HepG2 (cell line): ENCODE measurements around the gene PAN3. TPM values are rescaled to one million over a fixed set of nuclear protein-coding genes. Genes with fewer than 3 reads are reported as not detected.

Experiments
- ATAC-seq: fragments of 200-7000 bp; cut with Tn5 transposase; 3 replicates; pipeline ENCODE4 v1.9.1; 2020; ENCODE audit warnings: mild to moderate bottlenecking, moderate library complexity
- BruUV-seq: library from RNA; stranded (reverse); fragments of 400-500 nt; replicated peaks from 2 replicates; lab custom pipeline; 2021; lab: Mats Ljungman, UMichigan
- CTCF ChIA-PET: fragments of 300-600 bp; formaldehyde crosslinking; extraction: SDS; loops from one replicate; lab custom pipeline; 2021; ENCODE audit warnings: low total read pairs, inconsistent platforms, low intra/inter-chr PET ratio; lab: Yijun Ruan, JAX
- POLR2A ChIA-PET: fragments of 350-600 bp; sonication (Branson Sonifier 250); formaldehyde crosslinking; loops from one replicate; lab custom pipeline; 2020; ENCODE audit warnings: antibody characterized with exemption, inconsistent platforms; lab: Yijun Ruan, JAX
- DNase-seq: peaks from one replicate; pipeline ENCODE4 v3.0.0-alpha.2; 2015; ENCODE audit warnings: low spot score
- FAIRE-seq: peaks from 3 replicates; lab custom pipeline; 2011; peaks lifted over from hg19 to GRCh38; lab: Jason Lieb, UNC
- H2AFZ ChIP-seq: one replicate; pipeline ENCODE4 v1.6.1; 2011; ENCODE audit warnings: low read length, inconsistent platforms
- H3K27ac ChIP-seq: fragments of 300-600 bp; 3 replicates; pipeline ENCODE4 v1.8.0; 2011; ENCODE audit warnings: mixed run types, mild to moderate bottlenecking, mixed read lengths, low read length, inconsistent platforms; ENCODE audit not compliant: insufficient read depth; ENCODE audit errors: extremely low read length
- H3K27me3 ChIP-seq, 2 experiments: fragments of 200-600 bp in 1 of 2; 2 replicates in 1 of 2; 3 replicates in 1 of 2; pipeline versions ENCODE4 v1.6.0 to v1.8.0; 2011; ENCODE audit warnings: low read length in 2 of 2, mild to moderate bottlenecking in 2 of 2, moderate library complexity in 2 of 2, inconsistent platforms in 1 of 2; ENCODE audit not compliant: insufficient read depth in 2 of 2, control insufficient read depth in 1 of 2
- H3K36me3 ChIP-seq, 2 experiments: fragments of 200-600 bp in 1 of 2; replicated peaks in 1 of 2; 2 replicates in 1 of 2; 3 replicates in 1 of 2; pipeline versions ENCODE4 v1.5.1 to v1.8.0; 2011; ENCODE audit warnings: low read length in 2 of 2, inconsistent platforms in 1 of 2; ENCODE audit not compliant: insufficient read depth in 2 of 2, control insufficient read depth in 1 of 2
- H3K4me1 ChIP-seq: 2 replicates; pipeline ENCODE4 v1.5.1; 2012; ENCODE audit warnings: low read length, inconsistent platforms; ENCODE audit not compliant: insufficient read depth
- H3K4me2 ChIP-seq: 2 replicates; pipeline ENCODE4 v1.6.0; 2011; ENCODE audit warnings: low read depth, low read length, inconsistent platforms
- H3K4me3 ChIP-seq, 3 experiments: fragments of 200-600 bp in 1 of 3; sonication (generic), shearing (Covaris generic) in 1 of 3; replicated peaks in 1 of 3; 2 replicates each; pipeline ENCODE4 v1.5.1; 2011 to 2016; ENCODE audit warnings: low read length in 3 of 3, inconsistent platforms in 2 of 3, low read depth in 2 of 3, mild to moderate bottlenecking in 2 of 3, control low read depth in 1 of 3, mixed read lengths in 1 of 3; ENCODE audit not compliant: insufficient read depth in 1 of 3
- H3K79me2 ChIP-seq: one replicate; pipeline ENCODE4 v1.6.1; 2011; ENCODE audit warnings: low read length, inconsistent platforms; ENCODE audit not compliant: insufficient read depth
- H3K9ac ChIP-seq: 2 replicates; pipeline ENCODE4 v1.6.0; 2011; ENCODE audit warnings: mild to moderate bottlenecking, low read depth, low read length, inconsistent platforms; ENCODE audit not compliant: insufficient read depth
- H3K9me3 ChIP-seq: 2 replicates; pipeline ENCODE4 v1.5.1; 2012; ENCODE audit warnings: mild to moderate bottlenecking, low read length
- H4K20me1 ChIP-seq: 2 replicates; pipeline ENCODE4 v1.6.0; 2011; ENCODE audit warnings: inconsistent platforms, mild to moderate bottlenecking, low read length, moderate library complexity; ENCODE audit not compliant: insufficient read depth
- AGO1 ChIP-seq: fragments of 200-400 bp; formaldehyde crosslinking; IDR thresholded peaks from 2 replicates; pipeline ENCODE4 v1.6.1; 2017; ENCODE audit warnings: mild to moderate bottlenecking, low read depth, low read length, moderate library complexity; ENCODE audit not compliant: poor library complexity, severe bottlenecking
- CBX5 ChIP-seq: sonication (generic); formaldehyde crosslinking; IDR thresholded peaks from 2 replicates; pipeline ENCODE4 v1.4.0; 2020; ENCODE audit warnings: missing genetic modification reagents, borderline replicate concordance
- MEIS1 ChIP-seq: sonication (generic); formaldehyde crosslinking; IDR thresholded peaks from 2 replicates; pipeline ENCODE4 v1.9.0; 2021; ENCODE audit warnings: mild to moderate bottlenecking, missing genetic modification reagents, moderate library complexity, borderline replicate concordance
- POLR2AphosphoS2 ChIP-seq: IDR thresholded peaks from 2 replicates; pipeline ENCODE4 v1.6.1; 2011; ENCODE audit warnings: low read depth, low read length, improper control_type of control experiment
- RNF2 ChIP-seq: fragments of 450-650 bp; conservative IDR thresholded peaks from 2 replicates; pipeline ENCODE4 v1.6.1; 2016; ENCODE audit warnings: low read depth
- SIX1 ChIP-seq: sonication (generic); formaldehyde crosslinking; IDR thresholded peaks from 2 replicates; pipeline ENCODE4 v1.4.0; 2020; ENCODE audit warnings: missing genetic modification reagents, borderline replicate concordance
- SPEN ChIP-seq: sonication (generic); formaldehyde crosslinking; IDR thresholded peaks from 2 replicates; pipeline ENCODE4 v1.5.1; 2020; ENCODE audit warnings: low read depth, mild to moderate bottlenecking, missing genetic modification reagents
- THAP11 ChIP-seq: IDR thresholded peaks from 2 replicates; pipeline ENCODE4 v1.6.1; 2016; ENCODE audit warnings: missing biosample characterization, missing genetic modification reagents
- THAP7 ChIP-seq: sonication (generic); formaldehyde crosslinking; IDR thresholded peaks from 2 replicates; pipeline ENCODE4 v1.8.1; 2023; ENCODE audit warnings: mild to moderate bottlenecking, missing genetic modification reagents
- U2AF2 ChIP-seq: fragments of 200-400 bp; formaldehyde crosslinking; IDR thresholded peaks from 2 replicates; pipeline ENCODE4 v1.6.1; 2017; ENCODE audit warnings: low read depth, mild to moderate bottlenecking, low read length
- ZNF260 ChIP-seq: sonication (generic); formaldehyde crosslinking; IDR thresholded peaks from 2 replicates; pipeline ENCODE4 v1.4.0; 2020; ENCODE audit warnings: missing genetic modification reagents, low read depth, mild to moderate bottlenecking, borderline replicate concordance
- ZNF430 ChIP-seq: sonication (generic); formaldehyde crosslinking; IDR thresholded peaks from 2 replicates; pipeline ENCODE4 v1.9.0; 2021; ENCODE audit warnings: mild to moderate bottlenecking, missing genetic modification reagents
- ZNF703 ChIP-seq: sonication (generic); formaldehyde crosslinking; IDR thresholded peaks from 2 replicates; pipeline ENCODE4 v1.5.1; 2020; ENCODE audit warnings: missing genetic modification reagents, mild to moderate bottlenecking, moderate library complexity, borderline replicate concordance
- ZNF777 ChIP-seq: sonication (generic); formaldehyde crosslinking; IDR thresholded peaks from 2 replicates; pipeline ENCODE4 v1.4.0; 2020; ENCODE audit warnings: missing genetic modification reagents
- ZNF850 ChIP-seq: sonication (generic); formaldehyde crosslinking; conservative IDR thresholded peaks from 2 replicates; pipeline ENCODE4 v1.9.0; 2021; ENCODE audit warnings: mild to moderate bottlenecking, missing genetic modification reagents
- WGBS: methylation state at CpG from one replicate; pipeline ENCODE4 v1.1.6; 2017; ENCODE audit warnings: low lambda C conversion rate; 5-methylcytosine and 5-hydroxymethylcytosine counted together
- in situ Hi-C: cut with HindIII; loops from 2 replicates; pipeline ENCODE4 v1.10.0; 2017; ENCODE audit warnings: low pct_unique_long_range_greater_than_20kb; ENCODE audit not compliant: extremely low pct_ligation_motif_present
- intact Hi-C: fragments of 100-400 bp; cut with micrococcal nuclease; formaldehyde crosslinking; loops from one replicate; pipeline ENCODE4 v1.10.0; 2022; ENCODE audit not compliant: unreplicated experiment
- polyA plus RNA-seq, 8 experiments: library from polyadenylated mRNA; depleted of rRNA in 3 of 8; stranded (reverse) in 7 of 8; unstranded in 1 of 8; fragments of >200 nt; fragmentation: Illumina TruSeq in 4 of 8; extraction: Trizol in 4 of 8; gene quantifications; 2 replicates each; pipeline versions ENCODE4 v1.2.1 to v1.2.3, GENCODE V29; 2011 to 2016; ENCODE audit warnings: low read depth in 4 of 8, missing spikeins in 1 of 8, mixed read lengths in 1 of 8; ENCODE audit not compliant: insufficient read depth in 1 of 8
- total RNA-seq, 5 experiments: library from RNA; depleted of rRNA; stranded (reverse); fragments of >200 nt; fragmentation: Illumina TruSeq; extraction: Trizol; gene quantifications; 2 replicates each; pipeline ENCODE4 v1.2.3, GENCODE V29; 2016; ENCODE audit warnings: low read depth in 1 of 5

Gene PAN3
- total and polyA plus RNA-seq, 2 of the 13 experiments (the other 11 are each of a cell fraction or from before 2014, with no cell fraction given) = 9.7 to 10.6 TPM

- CTCF ChIA-PET = no interaction called here
- H3K27me3 ChIP-seq = peaks cover 7 to 39% of the 10 kb centered on the region in 2 experiments; a peak in 4 of 5 replicates
- intact Hi-C loops = no loop called here
These were observed 40.8 kb upstream of the PAN3 start for GRCh38 chr13:28097503-28097902.

More at GRCh38 chr13:28097503-28097902, 40.8 kb upstream of the PAN3 start:
- in situ Hi-C loops = no loop called here
- 5% methylated on average over 3 of the region's 3 CpGs for WGBS
- Histone ChIP-seq H2AFZ (no peak overlapping the region), H4K20me1 (no peaks in the 10 kb centered on the region), H3K36me3 (no peaks in the 10 kb centered on the region), H3K4me3 (no peak overlapping the region), H3K79me2 (no peaks in the 10 kb centered on the region), H3K9ac (no peak overlapping the region), H3K9me3 (no peaks in the 10 kb centered on the region), H3K4me1 (no peaks in the 10 kb centered on the region; the same call in 1 of the 2 replicates), H3K27ac (no peak overlapping the region), H3K4me2 (no peak overlapping the region)
- DNase-seq = no peak
- ATAC-seq = no peak
- FAIRE-seq = no peak
- no TSS peak for BruUV-seq
- POLR2A ChIA-PET = no interaction called here
- TF ChIP-seq U2AF2 (no peak), ZNF703 (CRISPR knock-in tag) (no peak), ZNF430 (no peak), AGO1 (no peak), THAP11 (CRISPR knock-in tag) (no peak), POLR2AphosphoS2 (no peak), ZNF850 (CRISPR knock-in tag) (no peak), THAP7 (no peak), SIX1 (no peak), MEIS1 (CRISPR knock-in tag) (no peak), RNF2 (no peak), ZNF260 (no peak), SPEN (CRISPR knock-in tag) (no peak), CBX5 (CRISPR knock-in tag) (no peak), ZNF777 (no peak)
